Lung (tissue), 12 donors: ENCODE measurements around the gene USH2A. TPM values are rescaled to one million over a fixed set of nuclear protein-coding genes. Genes with fewer than 3 reads are reported as not detected.

Experiments used
- ATAC-seq: fragments of 200-7000 bp; cut with Tn5 transposase; one replicate; pipeline ENCODE4 v1.9.1; 2020; ENCODE audit warnings: moderate number of reproducible peaks; ENCODE audit not compliant: insufficient read depth, low FRiP score
- DNase-seq, 3 donors: peaks; one replicate each; pipeline ENCODE4 v3.0.0-alpha.2; 2013 to 2017
- H3K27ac ChIP-seq, 2 donors: one replicate each; pipeline ENCODE4 v1.5.1; 2013; ENCODE audit warnings: mild to moderate bottlenecking in 2 of 2, moderate library complexity in 2 of 2, control low read depth in 1 of 2, inconsistent platforms in 1 of 2, low read depth in 1 of 2, low read length in 1 of 2
- H3K27me3 ChIP-seq, 3 donors: one replicate each; pipeline ENCODE4 v1.5.1; 2013; ENCODE audit warnings: low read length in 2 of 3; ENCODE audit not compliant: control insufficient read depth in 3 of 3, insufficient read depth in 3 of 3
- H3K36me3 ChIP-seq, 4 donors: one replicate each; pipeline ENCODE4 v1.5.1; 2013; ENCODE audit warnings: low read length in 4 of 4, mild to moderate bottlenecking in 1 of 4, moderate library complexity in 1 of 4; ENCODE audit not compliant: control insufficient read depth in 4 of 4, insufficient read depth in 4 of 4
- H3K4me1 ChIP-seq, 5 donors: one replicate each; pipeline ENCODE4 v1.5.1; 2013; ENCODE audit warnings: low read length in 5 of 5, mild to moderate bottlenecking in 2 of 5, moderate library complexity in 1 of 5; ENCODE audit not compliant: control insufficient read depth in 5 of 5, insufficient read depth in 5 of 5
- H3K4me3 ChIP-seq: one replicate; pipeline ENCODE4 v1.5.1; 2013; ENCODE audit warnings: mild to moderate bottlenecking, control low read depth, moderate library complexity
- H3K9ac ChIP-seq, 2 donors: one replicate each; pipeline ENCODE4 v1.5.1; 2013; ENCODE audit warnings: low read length in 2 of 2, control low read depth in 1 of 2; ENCODE audit not compliant: insufficient read depth in 1 of 2
- H3K9me3 ChIP-seq, 4 donors: one replicate each; pipeline ENCODE4 v1.5.1; 2013; ENCODE audit warnings: low read length in 3 of 4, mild to moderate bottlenecking in 1 of 4, moderate library complexity in 1 of 4; ENCODE audit not compliant: control insufficient read depth in 4 of 4, insufficient read depth in 3 of 4
- WGBS, 2 donors: extraction: QIAGEN DNeasy Blood & Tissue Kit; methylation state at CpG; one replicate each; pipeline ENCODE4 v1.1.7; 2013; 5-methylcytosine and 5-hydroxymethylcytosine counted together
- polyA plus RNA-seq, 2 donors: library from polyadenylated mRNA; stranded (reverse); fragments of 200-250 nt; gene quantifications; one replicate each; pipeline ENCODE4 v1.2.1, GENCODE V29; 2013
- total RNA-seq, 2 donors: library from RNA; depleted of rRNA in 1 of 2; stranded (reverse); fragments of >200 nt in 1 of 2; gene quantifications; one replicate each; pipeline ENCODE4 v1.2.1, GENCODE V29; 2014 to 2021
- TF ChIP-seq, protein P1 (sequence below): IDR thresholded peaks from 2 replicates; pipeline ENCODE4 v1.5.1; 2012; ENCODE audit warnings: mild to moderate bottlenecking; ENCODE audit errors: control extremely low read depth, extremely low read depth
- donor health status: control.
- donor health status: control.
- donor health status: Bipolar disorder and iron deficiency.
- donor health status: healthy.
- donor health status: DM: yes; HTN: yes; CAD: no.

USH2A gene
- total and polyA plus RNA-seq, 4 donors = under 0.01 to 0.11 TPM; not detected in 2

DNA sequence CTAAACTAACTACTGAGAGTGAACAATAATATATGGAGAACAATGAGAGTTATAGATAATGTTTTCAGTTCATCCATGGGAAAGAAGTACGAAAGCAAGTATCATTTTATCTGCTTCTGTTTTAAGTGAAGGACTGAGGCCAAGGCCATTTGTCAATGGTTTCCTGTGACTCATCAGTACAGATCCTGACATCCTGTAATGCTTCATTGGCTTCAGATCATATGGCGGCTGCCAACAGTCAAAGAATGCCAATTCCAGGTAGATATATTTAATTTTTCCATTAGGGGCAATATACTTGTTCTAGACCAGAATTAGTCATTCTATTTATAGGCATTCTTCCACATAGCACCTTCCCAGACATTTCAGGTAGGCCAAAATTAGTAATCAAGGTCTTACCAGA lies 97.3 kb downstream of the USH2A start:
- TF ChIP-seq, protein P1, sequence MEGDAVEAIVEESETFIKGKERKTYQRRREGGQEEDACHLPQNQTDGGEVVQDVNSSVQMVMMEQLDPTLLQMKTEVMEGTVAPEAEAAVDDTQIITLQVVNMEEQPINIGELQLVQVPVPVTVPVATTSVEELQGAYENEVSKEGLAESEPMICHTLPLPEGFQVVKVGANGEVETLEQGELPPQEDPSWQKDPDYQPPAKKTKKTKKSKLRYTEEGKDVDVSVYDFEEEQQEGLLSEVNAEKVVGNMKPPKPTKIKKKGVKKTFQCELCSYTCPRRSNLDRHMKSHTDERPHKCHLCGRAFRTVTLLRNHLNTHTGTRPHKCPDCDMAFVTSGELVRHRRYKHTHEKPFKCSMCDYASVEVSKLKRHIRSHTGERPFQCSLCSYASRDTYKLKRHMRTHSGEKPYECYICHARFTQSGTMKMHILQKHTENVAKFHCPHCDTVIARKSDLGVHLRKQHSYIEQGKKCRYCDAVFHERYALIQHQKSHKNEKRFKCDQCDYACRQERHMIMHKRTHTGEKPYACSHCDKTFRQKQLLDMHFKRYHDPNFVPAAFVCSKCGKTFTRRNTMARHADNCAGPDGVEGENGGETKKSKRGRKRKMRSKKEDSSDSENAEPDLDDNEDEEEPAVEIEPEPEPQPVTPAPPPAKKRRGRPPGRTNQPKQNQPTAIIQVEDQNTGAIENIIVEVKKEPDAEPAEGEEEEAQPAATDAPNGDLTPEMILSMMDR = no peak
- DNase-seq = no peak
- WGBS, 2 donors = 73 to 75% methylated on average over 2 of the region's 2 CpGs
- ATAC-seq = no peak
- Histone ChIP-seq H3K36me3 (no peaks in the 10 kb centered on the region), H3K4me1 (no peaks in the 10 kb centered on the region), H3K9me3 (no peaks in the 10 kb centered on the region), H3K27me3 (no peaks in the 10 kb centered on the region), H3K4me3 (no peak overlapping the region), H3K27ac (no peak overlapping the region), H3K9ac (no peak overlapping the region)

DNA sequence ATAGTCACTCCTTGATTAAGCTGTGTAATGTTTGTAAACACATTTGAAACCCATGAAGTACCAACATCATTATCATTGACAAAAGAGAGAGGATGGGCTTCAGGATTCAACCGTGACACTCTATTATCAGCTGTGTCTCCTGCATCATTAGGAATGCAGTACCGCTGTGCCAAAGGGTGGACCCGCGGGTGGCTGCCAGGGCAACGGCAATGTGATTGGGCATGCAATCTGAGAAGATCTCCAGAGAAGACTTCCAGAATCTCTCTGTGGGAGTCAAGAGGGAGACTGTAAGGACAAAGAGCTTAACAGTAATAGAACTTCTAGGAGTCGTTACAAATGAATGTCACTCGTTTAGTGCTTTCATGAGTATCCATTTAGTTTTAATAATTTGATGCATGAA lies 97.9 kb downstream of the USH2A start:
- no peaks in the 10 kb centered on the region for H3K36me3 ChIP-seq
- TF ChIP-seq, protein P1 = no peak
- no peak overlapping the region for H3K27ac ChIP-seq
- H3K9me3 ChIP-seq = no peaks in the 10 kb centered on the region
- no peaks in the 10 kb centered on the region for H3K4me1 ChIP-seq
- H3K9ac ChIP-seq = no peak overlapping the region
- DNase-seq = no peak
- no peaks in the 10 kb centered on the region for H3K27me3 ChIP-seq
- H3K4me3 ChIP-seq = no peak overlapping the region
- no peak for ATAC-seq
- WGBS, 2 donors = 85 to 89% methylated on average over 7 of the region's 7 CpGs

DNA sequence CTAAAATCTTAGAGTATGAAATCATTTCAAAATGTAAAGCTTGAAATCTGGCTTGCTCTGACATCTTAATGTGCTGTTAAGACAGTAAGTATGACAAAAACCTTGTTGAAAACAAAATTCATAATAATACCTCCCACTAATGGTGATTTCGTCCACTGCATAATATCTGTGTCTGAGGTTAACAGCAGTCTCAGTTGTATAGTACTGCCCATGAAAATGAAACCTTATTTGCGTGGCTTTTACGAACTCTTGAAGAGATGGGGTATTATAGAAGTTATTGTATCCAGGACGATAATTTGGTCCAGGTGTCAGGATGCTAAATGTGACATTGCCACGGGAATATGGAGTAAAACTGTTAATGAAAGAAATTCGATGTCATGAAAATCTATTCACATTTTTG lies 99.9 kb downstream of the USH2A start:
- Histone ChIP-seq H3K9ac (no peak overlapping the region), H3K9me3 (no peaks in the 10 kb centered on the region), H3K27me3 (no peaks in the 10 kb centered on the region), H3K36me3 (no peaks in the 10 kb centered on the region), H3K27ac (no peak overlapping the region), H3K4me3 (no peak overlapping the region), H3K4me1 (no peaks in the 10 kb centered on the region)
- DNase-seq (no peak), ATAC-seq (no peak)
- TF ChIP-seq, protein P1 = no peak
- 83 to 85% methylated on average over 6 of the region's 6 CpGs for WGBS, 2 donors

DNA sequence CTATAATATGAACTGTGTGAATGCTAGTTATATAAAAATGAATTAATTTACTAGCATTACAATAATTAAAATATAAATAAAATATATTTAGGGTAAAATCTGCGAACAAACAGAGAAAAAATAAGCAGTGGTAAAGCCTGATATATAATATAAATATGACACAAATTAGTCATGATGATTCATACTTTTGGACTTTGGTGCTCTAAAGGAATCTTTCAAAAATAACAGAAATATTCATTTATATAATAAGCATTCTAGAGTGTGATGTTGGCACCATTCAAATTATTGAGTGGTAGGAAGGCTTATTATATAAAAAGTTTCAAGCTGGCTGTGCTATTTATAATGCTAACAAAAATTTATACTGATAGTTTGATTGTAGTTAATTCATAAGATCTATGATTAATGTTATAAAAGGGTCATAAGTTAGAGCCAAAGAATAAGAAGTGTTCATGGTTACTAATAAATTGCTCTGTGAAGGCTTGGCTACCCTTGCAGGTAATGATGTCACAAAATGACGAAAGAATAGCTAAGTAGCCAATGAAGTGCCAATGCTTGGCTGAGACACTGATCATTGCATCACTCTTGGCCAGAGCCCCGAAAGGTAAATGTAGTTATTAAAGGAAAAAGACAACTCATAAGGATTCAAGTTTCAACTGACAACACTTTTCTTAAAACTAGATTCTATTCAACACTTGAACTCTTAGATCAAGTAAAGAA lies 108.7 kb downstream of the USH2A start:
- ATAC-seq (no peak), DNase-seq (no peak)
- Histone ChIP-seq H3K4me3 (no peak overlapping the region), H3K4me1 (no peaks in the 10 kb centered on the region), H3K27ac (no peak overlapping the region), H3K36me3 (no peaks in the 10 kb centered on the region), H3K9me3 (no peaks in the 10 kb centered on the region), H3K27me3 (no peaks in the 10 kb centered on the region), H3K9ac (no peak overlapping the region)
- TF ChIP-seq, protein P1 = no peak
- 71 to 77% methylated on average over 3 of the region's 3 CpGs for WGBS, 2 donors
